Breast epithelium (tissue), 3 donors: ENCODE results near the gene CCDC80.

Experiments
- CTCF ChIP-seq, 3 donors: fragments of 450-650 bp; IDR thresholded peaks; one replicate each; pipeline ENCODE4 v1.5.1; 2016 to 2017; ENCODE audit warnings: antibody characterized with exemption in 3 of 3, mild to moderate bottlenecking in 3 of 3, moderate library complexity in 3 of 3
- POLR2A ChIP-seq: fragments of 450-650 bp; IDR thresholded peaks from one replicate; pipeline ENCODE4 v1.6.1; 2016; ENCODE audit warnings: antibody characterized with exemption, mild to moderate bottlenecking, moderate library complexity
- POLR2AphosphoS5 ChIP-seq, 3 donors: sonication (generic); formaldehyde crosslinking; IDR thresholded peaks; one replicate each; pipeline ENCODE4 v1.6.1; 2017; ENCODE audit warnings: antibody characterized with exemption in 3 of 3

- TF ChIP-seq CTCF (IDR thresholded peaks at IDR 0.05) (no peak), POLR2AphosphoS5 (IDR thresholded peaks at IDR 0.05) (no peak), POLR2A (no peak)
Measured at GRCh38 chr3:112564940-112565305, 76.0 kb downstream of the CCDC80 start.
